ENCODE results near the gene CKAP4.
A peak's percentile ranks its signal among the peaks of the same experiment; 100 is the strongest.
"Not testable (repeated sequence)": the region's sequence is repeated elsewhere in the genome, so short reads cannot be mapped to it uniquely, and the experiment has no call there.

The CKAP4 gene, protein sequence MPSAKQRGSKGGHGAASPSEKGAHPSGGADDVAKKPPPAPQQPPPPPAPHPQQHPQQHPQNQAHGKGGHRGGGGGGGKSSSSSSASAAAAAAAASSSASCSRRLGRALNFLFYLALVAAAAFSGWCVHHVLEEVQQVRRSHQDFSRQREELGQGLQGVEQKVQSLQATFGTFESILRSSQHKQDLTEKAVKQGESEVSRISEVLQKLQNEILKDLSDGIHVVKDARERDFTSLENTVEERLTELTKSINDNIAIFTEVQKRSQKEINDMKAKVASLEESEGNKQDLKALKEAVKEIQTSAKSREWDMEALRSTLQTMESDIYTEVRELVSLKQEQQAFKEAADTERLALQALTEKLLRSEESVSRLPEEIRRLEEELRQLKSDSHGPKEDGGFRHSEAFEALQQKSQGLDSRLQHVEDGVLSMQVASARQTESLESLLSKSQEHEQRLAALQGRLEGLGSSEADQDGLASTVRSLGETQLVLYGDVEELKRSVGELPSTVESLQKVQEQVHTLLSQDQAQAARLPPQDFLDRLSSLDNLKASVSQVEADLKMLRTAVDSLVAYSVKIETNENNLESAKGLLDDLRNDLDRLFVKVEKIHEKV

DNA sequence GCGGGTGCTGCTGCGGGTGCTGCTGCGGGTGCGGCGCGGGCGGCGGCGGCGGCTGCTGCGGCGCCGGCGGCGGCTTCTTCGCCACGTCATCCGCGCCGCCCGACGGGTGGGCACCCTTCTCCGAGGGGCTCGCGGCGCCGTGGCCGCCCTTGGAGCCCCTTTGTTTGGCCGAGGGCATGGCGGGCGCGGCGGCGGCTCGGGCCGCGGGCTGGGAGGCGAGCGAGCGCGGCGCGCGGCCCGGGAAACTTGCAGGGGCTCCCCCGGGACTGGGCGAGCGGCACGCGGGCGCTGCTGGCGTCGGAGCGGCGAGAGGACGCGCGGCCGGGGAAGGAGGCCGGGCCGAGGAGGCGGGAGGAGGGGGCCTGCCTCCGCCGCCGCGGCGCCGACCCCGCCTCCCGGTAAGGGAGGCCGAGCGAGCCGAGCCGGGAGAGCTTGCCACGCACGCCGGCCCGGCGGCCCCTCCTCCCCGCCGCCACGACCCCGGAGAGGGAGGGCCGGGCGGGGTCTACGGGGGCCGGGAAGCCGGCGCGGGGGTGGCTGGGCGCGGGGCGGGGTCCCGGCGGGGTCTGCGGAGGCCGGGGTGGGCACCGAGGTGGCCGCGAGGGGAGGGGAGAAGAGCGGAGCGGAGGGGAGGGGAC, at the start of gene CKAP4:
Gene CKAP4 (minus strand): TSS at position 347 of the 638 bp plus-strand sequence. CDS start 169 bp downstream, at position 178.
- DNase-seq (ENCODE audit: low spot score): peak; percentile 67

GRCh38 chr12:106297075-106297474, 49.3 kb upstream of the CKAP4 start:
- DNase-seq (ENCODE audit: low spot score): no peak

DNA sequence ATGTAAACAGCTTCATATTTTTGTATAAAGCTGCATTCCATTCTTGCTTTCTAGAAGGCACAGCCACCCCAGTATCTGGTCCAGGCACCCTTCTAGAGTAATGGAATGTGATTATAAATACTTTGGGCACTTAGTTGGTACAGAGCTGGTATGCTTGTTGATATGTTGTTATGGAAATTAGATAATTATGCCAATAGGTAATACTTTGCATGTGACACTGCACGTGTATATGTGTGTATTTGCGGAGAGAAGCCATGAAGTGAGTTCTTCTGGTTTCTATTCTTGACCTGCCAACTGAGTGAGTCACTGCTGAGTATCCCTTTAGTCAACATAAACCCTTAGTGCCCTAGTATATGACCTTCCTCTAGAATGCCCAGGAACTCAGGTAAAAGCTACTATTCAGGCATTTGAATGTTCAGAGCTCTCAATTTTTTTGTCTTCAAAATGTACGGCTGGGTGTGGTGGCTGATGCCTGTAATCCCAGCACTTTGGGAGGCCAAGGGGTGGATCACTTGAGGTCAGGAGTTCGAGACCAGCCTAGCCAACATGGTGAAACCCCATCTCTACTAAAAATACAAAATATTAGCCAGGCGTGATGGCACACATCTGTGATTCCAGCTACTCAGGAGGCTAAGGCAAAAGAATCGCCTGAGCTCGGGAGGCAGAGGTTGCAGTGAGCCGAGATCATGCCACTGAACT, 48.5 kb upstream of the CKAP4 start:
- DNase-seq (ENCODE audit: low spot score): no peak

DNA sequence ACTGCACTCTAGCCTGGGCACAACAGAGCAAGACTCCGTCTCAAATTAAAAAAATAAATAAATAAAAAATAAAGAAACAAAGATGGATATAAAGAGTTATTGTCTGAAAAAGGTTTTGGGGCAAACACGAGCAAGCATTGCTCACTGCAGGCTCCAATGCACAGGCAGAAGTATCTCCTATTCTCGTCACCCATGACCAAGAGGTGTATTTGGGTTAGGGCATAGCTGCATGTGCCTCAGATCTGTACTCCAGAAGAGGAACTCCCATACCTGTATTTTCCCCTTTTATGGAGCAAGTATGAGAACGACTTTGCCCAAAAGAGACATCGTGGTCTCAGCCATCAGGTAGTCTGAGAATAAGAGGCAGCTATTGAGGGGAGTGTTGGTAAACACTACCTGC, 44.5 kb upstream of the CKAP4 start:
- DNase-seq (ENCODE audit: low spot score): no peak

DNA sequence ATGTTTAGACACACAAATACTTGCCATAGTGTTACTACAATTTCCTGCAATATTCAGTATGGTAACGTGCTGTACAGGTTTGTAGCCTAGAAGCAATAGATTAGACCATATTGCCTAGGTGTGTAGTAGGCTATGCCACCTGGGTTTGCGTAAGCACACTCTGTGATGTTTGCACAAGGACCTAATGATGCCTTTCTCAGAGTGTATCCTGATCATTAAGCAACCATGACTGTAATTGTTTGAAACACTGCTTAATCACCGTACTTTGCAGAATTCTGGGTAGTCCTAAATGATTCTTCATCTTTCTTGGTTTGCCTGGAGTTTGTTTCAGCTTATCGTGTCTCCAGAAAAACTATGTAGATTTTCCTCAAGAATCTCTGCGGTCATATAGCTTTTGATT, 43.5 kb upstream of the CKAP4 start:
- DNase-seq (ENCODE audit: low spot score): no peak

GRCh38 chr12:106290666-106291065, 42.8 kb upstream of the CKAP4 start:
- no peak for DNase-seq (ENCODE audit: low spot score)

- no peak for DNase-seq (ENCODE audit: low spot score)
Observed at GRCh38 chr12:106289196-106289681, 41.4 kb upstream of the CKAP4 start.

DNA sequence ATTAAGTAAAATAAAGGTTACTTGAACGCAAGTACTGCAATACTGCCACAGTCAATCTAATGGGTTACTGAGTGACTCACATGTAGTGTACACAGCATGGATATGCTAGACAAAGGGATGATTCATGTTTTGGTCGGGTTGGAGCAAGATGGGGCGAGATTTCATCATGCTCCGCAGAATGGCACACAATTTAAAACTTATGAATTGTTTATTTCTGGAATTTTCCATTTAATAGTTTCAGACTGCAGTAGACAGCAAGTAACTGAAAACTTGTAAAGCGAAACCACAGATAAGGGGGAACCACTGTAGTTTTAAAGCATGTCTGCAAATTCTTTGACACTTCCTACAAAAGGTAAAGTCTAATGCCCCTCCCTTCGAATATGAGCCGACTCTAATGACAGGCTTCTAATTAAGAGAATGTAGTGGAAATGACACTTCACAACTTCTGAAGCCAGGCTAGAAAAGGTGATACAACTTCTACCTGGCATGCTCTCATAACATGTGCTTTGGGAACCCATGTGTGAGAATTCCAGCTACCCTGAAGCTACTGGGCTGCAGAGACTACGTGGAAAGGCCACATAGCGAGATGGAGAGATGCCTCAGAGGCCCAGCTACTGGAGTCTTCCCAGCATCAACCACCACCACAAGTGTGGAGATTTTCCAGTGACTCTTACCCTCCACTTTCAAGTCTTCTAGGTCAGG, 40.8 kb upstream of the CKAP4 start:
- DNase-seq (ENCODE audit: low spot score): peak; percentile 86

DNA sequence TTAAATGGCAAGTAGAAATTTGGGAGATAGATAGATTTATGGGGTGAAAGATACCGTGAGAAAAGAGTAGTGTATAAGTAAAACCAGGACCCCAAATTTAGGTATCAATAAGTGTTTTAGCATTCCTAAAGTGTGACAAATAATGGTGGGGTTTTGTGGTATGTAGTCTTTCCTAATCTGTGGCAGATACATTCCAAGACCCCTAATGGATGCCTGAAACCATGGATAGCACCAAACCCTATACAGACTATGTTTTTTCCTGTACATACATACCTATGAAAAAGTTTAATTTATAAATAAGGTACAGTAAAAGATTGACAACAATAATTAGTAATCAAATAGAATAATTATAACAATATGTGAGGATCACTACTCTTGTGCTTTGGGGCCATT, 40.3 kb upstream of the CKAP4 start:
- DNase-seq (ENCODE audit: low spot score): no peak

DNA sequence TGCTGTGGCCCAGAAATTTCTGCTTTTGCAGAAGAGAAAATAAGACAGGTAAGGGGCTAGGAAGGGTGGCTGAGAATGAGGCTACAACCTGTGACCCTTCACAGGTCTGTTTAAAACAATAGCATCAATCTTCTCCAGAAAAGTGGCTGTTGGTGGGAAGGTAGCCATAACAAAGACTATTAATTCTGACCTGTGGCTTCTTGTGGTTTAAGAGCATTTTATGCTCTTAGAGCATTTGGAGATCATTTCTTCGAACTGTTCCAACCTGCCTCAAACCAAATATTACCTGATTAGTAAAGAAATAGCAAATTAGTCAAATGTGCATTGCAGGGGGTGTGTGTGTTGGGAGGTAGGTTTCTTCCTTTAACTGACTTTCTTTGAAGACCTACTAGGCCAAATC, 39.5 kb upstream of the CKAP4 start:
- DNase-seq (ENCODE audit: low spot score): no peak

DNA sequence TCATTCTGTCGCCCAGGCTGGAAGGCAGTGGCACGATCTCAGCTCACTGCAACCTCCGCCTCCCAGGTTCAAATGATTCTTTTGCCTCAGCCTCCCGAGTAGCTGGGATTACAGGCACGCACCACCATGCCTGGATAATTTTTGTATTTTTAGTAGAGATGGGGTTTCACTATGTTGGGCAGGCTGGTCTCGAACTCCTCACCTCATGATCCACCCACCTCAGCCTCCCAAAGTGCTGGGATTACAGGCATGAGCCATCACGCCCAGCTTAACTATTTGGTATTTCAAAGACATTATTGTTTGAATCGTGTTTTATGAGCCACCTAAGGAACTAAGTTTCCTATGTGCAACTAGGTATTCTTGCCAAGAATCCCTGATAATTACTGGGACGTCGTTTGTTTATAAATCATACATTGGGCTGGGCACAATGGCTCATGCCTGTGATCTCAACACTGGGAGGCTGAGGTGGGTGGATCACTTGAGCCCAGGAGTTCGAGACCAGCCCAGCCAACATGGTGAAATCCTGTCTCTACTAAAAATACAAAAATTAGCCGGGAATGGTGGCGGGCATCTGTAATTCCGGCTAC, 38.8 kb upstream of the CKAP4 start:
- not testable (repeated sequence) for DNase-seq (ENCODE audit: low spot score)

GRCh38 chr12:106285982-106286381, 38.2 kb upstream of the CKAP4 start:
- DNase-seq (ENCODE audit: low spot score): no peak

- DNase-seq (ENCODE audit: low spot score): no peak
Observed at GRCh38 chr12:106284358-106285105, 36.7 kb upstream of the CKAP4 start.

DNA sequence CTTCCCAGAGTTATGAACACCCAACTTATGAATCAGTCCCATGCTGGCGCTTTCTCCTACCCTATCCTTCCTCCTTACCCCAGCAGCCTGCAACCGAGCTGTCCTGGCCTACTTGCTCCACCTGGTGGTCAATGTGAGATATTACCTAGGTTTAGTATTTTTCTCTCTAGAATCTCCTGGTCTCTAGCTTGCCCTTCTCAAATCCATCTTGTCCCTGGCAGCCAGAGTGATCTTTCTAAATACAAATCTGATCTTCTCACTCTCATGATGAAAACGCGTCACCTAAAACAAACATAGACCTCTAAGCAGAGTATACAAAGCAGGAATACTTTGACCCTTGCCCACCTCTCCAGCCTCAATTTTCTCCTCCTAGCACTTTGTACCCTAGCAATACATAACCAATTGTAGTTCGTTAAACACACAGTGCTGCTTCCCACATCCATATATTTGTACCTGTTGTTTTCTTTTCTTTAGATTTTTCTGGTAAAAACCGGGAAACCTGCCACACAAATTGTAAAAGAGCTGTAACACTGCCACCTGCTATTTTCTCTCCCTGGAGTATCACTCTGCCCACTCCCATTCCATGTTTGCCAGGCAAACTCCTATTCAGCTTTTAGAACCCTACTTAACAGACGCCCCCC, 34.8 kb upstream of the CKAP4 start:
- DNase-seq (ENCODE audit: low spot score): peak; percentile 59

- no peak for DNase-seq (ENCODE audit: low spot score)
Observed at GRCh38 chr12:106281804-106282203, 34.0 kb upstream of the CKAP4 start.

- DNase-seq (ENCODE audit: low spot score): no peak
Observed at GRCh38 chr12:106281056-106281782, 33.4 kb upstream of the CKAP4 start.

GRCh38 chr12:106280106-106280505, 32.3 kb upstream of the CKAP4 start:
- DNase-seq (ENCODE audit: low spot score): no peak

DNA sequence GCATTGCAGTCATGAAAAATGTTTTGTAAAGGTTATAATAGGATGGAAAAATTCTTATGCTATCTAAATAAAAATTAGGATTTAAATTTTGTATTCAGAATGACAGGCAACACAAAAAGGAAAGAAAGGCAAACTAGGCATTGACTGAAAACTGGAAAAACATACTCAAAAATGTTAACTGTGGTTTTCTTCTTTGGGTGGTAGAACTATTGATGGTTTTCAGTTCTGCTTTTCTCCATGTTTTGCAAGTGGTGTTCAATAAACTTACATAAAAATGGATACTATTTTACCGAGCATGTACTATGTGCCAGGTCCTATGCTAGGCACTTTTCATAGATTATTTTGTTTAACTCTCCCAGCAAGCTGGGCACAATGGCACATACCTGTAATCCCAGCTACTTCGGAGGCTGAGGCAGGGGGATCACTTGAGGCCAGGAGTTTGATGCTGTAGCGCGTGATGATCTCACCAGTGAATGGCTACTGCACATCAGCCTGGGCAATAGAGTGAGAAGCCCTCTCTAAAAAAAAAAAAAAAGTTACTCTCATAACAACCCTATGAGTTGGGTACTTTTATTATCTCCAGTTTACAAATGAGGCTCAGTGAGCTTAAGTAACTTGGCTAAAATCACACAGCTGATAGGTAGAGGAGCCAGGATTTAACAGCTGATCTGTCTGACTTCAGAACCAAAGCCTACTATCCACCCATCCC, 28.4 kb upstream of the CKAP4 start:
- DNase-seq (ENCODE audit: low spot score): no peak

DNA sequence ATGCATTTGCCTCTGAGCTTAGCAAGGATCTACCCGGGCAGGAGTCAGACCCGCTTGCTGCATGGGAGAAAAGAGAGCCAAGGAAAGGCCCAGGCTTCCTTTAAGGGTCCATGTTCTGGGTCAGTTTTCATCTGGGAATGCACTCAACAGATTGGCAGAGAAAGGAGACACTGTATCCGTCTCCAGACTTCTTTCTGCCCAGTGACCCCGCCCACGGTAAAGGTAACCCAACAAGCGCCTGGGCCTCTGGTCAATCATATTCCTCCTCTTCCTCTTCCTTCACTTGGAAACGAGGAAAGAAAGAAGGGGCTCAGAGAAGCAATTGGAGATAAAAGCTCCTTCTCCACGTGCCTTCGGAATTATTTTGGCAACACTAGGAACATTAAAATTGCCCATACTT, 27.6 kb upstream of the CKAP4 start:
- no peak for DNase-seq (ENCODE audit: low spot score)
